LNCaP clone FGC (cell line): ENCODE measurements around the gene RSPH6A.

ENCODE experiments used
- DNase-seq: peaks from one replicate; pipeline ENCODE4 v3.0.0-alpha.2; 2011; ENCODE audit warnings: low read depth
- H3K4me3 ChIP-seq: 2 replicates; pipeline ENCODE4 v1.5.1; 2011; ENCODE audit warnings: mild to moderate bottlenecking, low read depth, low read length, control low read depth
- TF ChIP-seq, protein P1 (sequence below): IDR thresholded peaks from 2 replicates; pipeline ENCODE4 v1.5.1; 2012; ENCODE audit warnings: mild to moderate bottlenecking; ENCODE audit not compliant: control insufficient read depth, insufficient read depth; ENCODE audit errors: extremely low read depth

The RSPH6A gene

GRCh38 chr19:45786533-45786894, 28.6 kb downstream of the RSPH6A start:
- TF ChIP-seq, protein P1, sequence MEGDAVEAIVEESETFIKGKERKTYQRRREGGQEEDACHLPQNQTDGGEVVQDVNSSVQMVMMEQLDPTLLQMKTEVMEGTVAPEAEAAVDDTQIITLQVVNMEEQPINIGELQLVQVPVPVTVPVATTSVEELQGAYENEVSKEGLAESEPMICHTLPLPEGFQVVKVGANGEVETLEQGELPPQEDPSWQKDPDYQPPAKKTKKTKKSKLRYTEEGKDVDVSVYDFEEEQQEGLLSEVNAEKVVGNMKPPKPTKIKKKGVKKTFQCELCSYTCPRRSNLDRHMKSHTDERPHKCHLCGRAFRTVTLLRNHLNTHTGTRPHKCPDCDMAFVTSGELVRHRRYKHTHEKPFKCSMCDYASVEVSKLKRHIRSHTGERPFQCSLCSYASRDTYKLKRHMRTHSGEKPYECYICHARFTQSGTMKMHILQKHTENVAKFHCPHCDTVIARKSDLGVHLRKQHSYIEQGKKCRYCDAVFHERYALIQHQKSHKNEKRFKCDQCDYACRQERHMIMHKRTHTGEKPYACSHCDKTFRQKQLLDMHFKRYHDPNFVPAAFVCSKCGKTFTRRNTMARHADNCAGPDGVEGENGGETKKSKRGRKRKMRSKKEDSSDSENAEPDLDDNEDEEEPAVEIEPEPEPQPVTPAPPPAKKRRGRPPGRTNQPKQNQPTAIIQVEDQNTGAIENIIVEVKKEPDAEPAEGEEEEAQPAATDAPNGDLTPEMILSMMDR, result no peak
- DNase-seq, result no peak
- no peak overlapping the region for H3K4me3 ChIP-seq

GRCh38 chr19:45785781-45786532, 29.2 kb downstream of the RSPH6A start:
- H3K4me3 ChIP-seq, result no peak overlapping the region
- DNase-seq, result no peak
- TF ChIP-seq, protein P1, result no peak

GRCh38 chr19:45785097-45785496, 30.0 kb downstream of the RSPH6A start:
- DNase-seq, result no peak
- H3K4me3 ChIP-seq, result no peak overlapping the region

DNA sequence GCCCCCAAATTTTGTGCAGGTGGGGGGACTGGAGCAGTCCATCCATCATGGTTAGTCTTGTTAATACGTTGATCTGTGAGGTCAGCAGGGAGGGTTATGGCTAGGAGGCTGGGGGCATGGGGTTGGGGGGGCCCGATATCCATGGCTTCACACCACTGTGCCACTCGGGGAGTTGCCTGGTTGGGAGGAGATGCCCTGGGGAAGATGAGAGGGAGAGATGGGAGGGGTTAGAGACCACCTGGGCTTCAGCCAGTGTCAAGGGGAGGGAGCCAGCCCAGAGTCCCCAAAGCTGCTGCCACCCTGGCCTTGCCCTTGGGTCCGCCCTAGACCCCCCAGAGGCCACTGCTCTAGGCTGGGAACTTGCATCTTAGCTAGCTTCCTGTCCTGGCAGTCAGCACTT, 31.0 kb downstream of the RSPH6A start:
- no peak for DNase-seq
- TF ChIP-seq, protein P1, result no peak
- H3K4me3 ChIP-seq, result no peak overlapping the region

More at GRCh38 chr19:45785097-45785496, 30.0 kb downstream of the RSPH6A start:
- TF ChIP-seq, protein P1, result no peak

DNA sequence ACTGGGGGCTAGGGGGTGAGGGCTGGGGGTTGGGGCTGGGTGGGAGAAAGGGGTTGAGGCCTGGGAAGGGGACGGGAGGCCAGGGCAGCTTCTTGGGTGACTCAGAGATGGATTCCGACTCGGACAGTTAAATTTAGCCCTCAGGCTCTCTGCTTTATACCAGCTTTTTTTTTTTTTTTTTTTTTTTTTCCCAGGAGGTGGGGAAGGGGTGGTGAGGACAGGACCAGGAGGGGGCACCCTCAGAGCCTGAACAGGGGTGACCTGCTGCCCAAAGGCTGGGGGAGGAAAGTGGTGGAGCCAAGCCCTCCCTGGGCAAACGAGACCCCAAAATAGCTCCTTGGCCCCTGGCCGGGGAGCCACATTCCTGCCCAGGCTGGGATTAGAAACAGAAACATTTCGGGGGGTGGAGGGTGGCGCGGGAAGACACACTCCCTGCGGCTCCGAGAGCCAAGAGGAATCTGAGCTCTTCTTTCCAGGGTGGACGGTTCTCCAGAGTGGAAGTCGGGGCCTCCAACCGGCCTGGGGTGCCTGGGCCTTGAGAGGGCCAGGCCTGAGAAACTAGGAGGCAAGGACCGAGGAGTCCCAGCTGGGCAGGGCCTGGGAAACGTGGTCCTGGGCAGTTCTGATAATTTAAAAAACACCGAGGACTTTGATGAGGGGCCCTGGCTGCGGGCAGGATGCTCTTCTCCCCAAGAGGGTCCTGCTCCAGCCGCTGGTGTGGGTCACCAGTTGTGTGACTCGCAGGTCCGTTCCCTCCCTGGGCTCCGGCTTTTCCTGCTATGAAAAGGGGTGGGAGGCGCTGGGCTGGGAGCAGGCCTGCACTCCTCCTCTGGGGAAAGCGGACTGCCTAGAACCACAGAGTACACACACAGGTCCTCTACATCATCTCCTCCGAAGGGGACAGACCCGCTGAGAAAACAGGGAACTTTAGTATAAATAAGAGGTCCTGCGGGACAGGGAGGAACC, 32.0 kb downstream of the RSPH6A start:
- no peak overlapping the region for H3K4me3 ChIP-seq
- DNase-seq, result no peak
- TF ChIP-seq, protein P1, result no peak

DNA sequence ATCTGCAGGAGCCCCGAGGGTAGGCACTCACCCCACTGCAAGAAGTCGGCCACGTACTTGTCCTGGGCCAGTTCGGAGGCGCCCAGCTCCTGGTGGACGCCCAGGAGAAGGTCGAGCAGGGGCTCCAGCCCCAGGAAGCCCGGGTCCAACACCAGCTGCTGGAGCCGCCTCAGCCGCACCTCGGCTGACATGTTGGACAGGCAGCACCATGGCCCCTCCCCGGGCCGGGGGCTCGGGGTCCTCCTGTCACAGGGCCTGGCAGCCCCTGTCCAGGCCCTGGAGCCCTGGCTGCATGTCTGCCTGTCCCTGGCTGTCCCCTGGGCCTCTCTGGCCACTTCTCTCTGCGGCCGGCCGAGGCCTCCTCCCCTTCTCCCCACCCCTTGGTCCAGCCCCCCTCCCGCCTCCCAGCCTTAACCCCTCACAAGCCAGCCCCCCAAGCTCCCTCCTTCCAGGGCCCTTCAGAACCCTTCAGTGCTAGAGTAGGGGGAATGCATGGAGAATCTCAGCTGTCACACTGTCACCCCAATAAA, 32.9 kb downstream of the RSPH6A start, which contains the start of gene DMPK:
TSS of gene DMPK (minus strand) at position 329 of the 530 bp plus-strand sequence. CDS start at position 191, 138 bp downstream.
- TF ChIP-seq, protein P1, result no peak
- no peak for DNase-seq
- no peak within 1 kb of the TSS for H3K4me3 ChIP-seq
